ENCODE data around the gene PI4KB.

DNA sequence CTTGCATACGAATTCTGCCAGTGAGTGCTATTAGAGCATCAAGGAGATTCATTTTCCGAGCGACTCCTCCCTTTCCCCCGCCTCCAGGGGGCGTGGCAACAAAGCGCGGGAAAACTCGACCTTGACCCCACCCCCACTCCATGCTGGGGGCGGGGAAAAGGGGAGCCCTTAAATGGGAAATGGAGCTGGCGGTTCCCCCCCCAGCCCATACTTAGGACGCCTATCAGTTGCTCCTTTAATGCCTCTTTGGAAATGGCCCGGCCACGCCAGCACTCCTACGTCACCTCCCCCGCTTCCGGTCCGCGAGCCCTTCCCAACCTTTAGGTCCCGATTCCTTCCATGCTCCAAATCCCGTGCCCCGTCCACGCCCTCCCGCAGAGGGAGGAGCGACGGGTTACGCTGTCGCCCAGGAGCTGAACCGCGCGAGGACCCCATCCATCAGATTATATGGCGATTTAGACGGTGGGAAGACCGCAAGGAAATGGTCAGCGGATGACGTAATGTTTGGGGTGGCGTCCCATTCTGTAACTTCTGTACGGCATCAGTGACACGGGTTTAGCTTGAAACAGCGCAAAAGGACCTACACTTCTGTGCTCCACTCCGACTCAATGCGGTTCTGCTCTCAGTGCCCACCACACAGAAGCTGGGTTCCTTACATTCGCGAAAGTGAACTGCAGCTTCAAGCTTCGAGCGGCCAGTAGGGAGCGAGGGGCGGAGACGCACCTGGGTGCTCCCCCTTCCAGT lies 45.8 kb downstream of the PI4KB start:
- TF ChIP-seq, protein P1, sequence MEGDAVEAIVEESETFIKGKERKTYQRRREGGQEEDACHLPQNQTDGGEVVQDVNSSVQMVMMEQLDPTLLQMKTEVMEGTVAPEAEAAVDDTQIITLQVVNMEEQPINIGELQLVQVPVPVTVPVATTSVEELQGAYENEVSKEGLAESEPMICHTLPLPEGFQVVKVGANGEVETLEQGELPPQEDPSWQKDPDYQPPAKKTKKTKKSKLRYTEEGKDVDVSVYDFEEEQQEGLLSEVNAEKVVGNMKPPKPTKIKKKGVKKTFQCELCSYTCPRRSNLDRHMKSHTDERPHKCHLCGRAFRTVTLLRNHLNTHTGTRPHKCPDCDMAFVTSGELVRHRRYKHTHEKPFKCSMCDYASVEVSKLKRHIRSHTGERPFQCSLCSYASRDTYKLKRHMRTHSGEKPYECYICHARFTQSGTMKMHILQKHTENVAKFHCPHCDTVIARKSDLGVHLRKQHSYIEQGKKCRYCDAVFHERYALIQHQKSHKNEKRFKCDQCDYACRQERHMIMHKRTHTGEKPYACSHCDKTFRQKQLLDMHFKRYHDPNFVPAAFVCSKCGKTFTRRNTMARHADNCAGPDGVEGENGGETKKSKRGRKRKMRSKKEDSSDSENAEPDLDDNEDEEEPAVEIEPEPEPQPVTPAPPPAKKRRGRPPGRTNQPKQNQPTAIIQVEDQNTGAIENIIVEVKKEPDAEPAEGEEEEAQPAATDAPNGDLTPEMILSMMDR (IDR thresholded peaks at IDR 0.05), result peak in 2 of 3 donors; percentile 40 to 47
- TF ChIP-seq POLR2AphosphoS5 (IDR thresholded peaks at IDR 0.05) (peak; percentile 97), POLR2A (IDR thresholded peaks at IDR 0.05) (peak; percentile 66)

All from breast epithelium (tissue), 3 donors.